Measurements from ENCODE around the gene PXDN.

GRCh38 chr2:1663621-1664020 is 80.7 kb downstream of the PXDN start:
- TF ChIP-seq EP300 (IDR thresholded peaks at IDR 0.05) (no peak), CTCF (IDR thresholded peaks at IDR 0.05) (no peak)

Data from stomach (tissue), 4 donors.